ENCODE data around the gene RPP25L. TPM values are rescaled to one million over a fixed set of nuclear protein-coding genes. Genes with fewer than 3 reads are reported as not detected.

The RPP25L gene
- polyA plus RNA-seq, 1 experiment = 19.4 TPM

DNA sequence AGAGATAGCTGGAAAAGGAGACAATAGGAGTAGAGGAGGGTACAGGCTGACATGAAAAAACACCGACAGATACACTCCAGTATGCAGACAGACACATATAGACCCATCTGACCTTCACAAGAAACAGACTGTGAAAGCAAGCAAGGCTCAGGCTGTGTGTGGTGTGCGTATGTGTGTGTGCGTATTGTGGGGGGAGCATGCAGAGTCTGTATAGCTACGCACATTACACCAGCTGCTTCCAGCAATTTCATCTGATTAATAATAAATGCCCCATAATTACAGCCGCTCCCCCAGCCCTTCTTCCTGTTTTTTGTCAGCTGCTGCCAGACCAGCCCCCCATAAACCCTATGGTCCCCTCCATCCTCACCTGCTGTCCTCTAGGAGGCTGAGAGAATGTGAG is 29.1 kb downstream of the RPP25L start:
- no peaks in the 10 kb centered on the region; the same call in 1 of the 2 replicates for H3K9me3 ChIP-seq (ENCODE audit: control insufficient read depth, insufficient read depth, low read length)
- H3K27ac ChIP-seq (ENCODE audit: low read depth, low read length) = no peak overlapping the region
- no peak overlapping the region for H3K4me3 ChIP-seq (ENCODE audit: low read depth, low read length)
- CTCF ChIA-PET = interaction anchor here (0.6 to 6.6 kb wide), 4 partner anchors 9 to 360 kb away, joined by 6 to 42 read pairs (median 8); no protein-coding TSS in a partner anchor
- peaks cover 77% of the 10 kb centered on the region for H3K27me3 ChIP-seq (ENCODE audit: control insufficient read depth, insufficient read depth, low read length)
- TF ChIP-seq, protein P1, sequence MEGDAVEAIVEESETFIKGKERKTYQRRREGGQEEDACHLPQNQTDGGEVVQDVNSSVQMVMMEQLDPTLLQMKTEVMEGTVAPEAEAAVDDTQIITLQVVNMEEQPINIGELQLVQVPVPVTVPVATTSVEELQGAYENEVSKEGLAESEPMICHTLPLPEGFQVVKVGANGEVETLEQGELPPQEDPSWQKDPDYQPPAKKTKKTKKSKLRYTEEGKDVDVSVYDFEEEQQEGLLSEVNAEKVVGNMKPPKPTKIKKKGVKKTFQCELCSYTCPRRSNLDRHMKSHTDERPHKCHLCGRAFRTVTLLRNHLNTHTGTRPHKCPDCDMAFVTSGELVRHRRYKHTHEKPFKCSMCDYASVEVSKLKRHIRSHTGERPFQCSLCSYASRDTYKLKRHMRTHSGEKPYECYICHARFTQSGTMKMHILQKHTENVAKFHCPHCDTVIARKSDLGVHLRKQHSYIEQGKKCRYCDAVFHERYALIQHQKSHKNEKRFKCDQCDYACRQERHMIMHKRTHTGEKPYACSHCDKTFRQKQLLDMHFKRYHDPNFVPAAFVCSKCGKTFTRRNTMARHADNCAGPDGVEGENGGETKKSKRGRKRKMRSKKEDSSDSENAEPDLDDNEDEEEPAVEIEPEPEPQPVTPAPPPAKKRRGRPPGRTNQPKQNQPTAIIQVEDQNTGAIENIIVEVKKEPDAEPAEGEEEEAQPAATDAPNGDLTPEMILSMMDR (IDR thresholded peaks at IDR 0.05; ENCODE audit: low read depth, low read length) = no peak
- no peak for DNase-seq (ENCODE audit: low read depth, low spot score)
- POLR2A ChIA-PET = no interaction called here

DNA sequence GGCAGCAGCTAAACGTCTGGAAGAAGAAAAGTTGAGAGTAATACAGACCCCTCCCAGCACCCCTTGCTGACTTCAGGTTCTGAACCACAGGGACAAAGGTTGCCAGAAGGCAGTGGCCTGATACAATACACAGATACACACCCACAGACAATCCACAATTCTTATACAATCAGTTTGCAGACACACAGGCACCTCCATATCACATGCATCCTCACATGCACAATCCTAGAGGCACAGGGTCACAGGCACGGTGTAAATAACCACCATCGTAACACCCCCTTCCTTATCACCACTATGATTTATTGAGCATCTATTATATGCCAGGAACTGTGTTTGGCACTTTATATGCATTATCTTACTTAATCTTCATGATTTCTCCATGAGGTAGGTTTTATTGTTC is 30.6 kb downstream of the RPP25L start:
- Histone ChIP-seq H3K27me3 (ENCODE audit: control insufficient read depth, insufficient read depth, low read length) (peaks cover 85% of the 10 kb centered on the region), H3K27ac (ENCODE audit: low read depth, low read length) (no peak overlapping the region), H3K9me3 (ENCODE audit: control insufficient read depth, insufficient read depth, low read length) (no peaks in the 10 kb centered on the region; the same call in 1 of the 2 replicates), H3K4me3 (ENCODE audit: low read depth, low read length) (no peak overlapping the region)
- CTCF ChIA-PET = interaction anchor here (0.7 to 6.6 kb wide), 3 partner anchors 11 to 177 kb away, joined by 3 to 42 read pairs (median 11); no protein-coding TSS in a partner anchor
- POLR2A ChIA-PET = no interaction called here
- no peak for DNase-seq (ENCODE audit: low read depth, low spot score)
- TF ChIP-seq, protein P1 (IDR thresholded peaks at IDR 0.05; ENCODE audit: low read depth, low read length) = no peak

DNA sequence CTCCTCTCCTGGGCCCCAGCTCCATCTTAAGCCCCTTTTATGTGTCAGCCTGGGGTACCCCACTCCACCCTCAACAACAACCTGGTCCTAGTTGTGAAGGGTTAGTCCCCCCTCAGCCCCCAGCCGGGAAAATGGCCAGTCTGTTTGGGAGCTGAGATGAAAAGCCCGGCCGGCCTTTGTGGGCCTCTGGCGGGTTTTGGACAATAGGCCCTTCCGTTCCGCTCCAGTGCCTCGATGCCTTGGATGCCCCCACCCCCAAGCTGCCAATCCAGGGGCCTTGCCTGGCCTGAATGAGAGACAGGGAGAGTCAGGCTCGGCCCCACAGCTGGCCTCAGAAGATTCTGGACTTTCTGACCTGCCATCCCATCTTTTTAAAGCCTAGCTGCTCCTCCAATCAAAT is 31.5 kb downstream of the RPP25L start:
- no peaks in the 10 kb centered on the region; the same call in 1 of the 2 replicates for H3K9me3 ChIP-seq (ENCODE audit: control insufficient read depth, insufficient read depth, low read length)
- H3K27me3 ChIP-seq (ENCODE audit: control insufficient read depth, insufficient read depth, low read length) = peaks cover 83% of the 10 kb centered on the region
- DNase-seq (ENCODE audit: low read depth, low spot score) = no peak
- POLR2A ChIA-PET = no interaction called here
- no peak overlapping the region for H3K4me3 ChIP-seq (ENCODE audit: low read depth, low read length)
- TF ChIP-seq, protein P1 (IDR thresholded peaks at IDR 0.05; ENCODE audit: low read depth, low read length) = no peak
- CTCF ChIA-PET = interaction anchor here (1.1 to 6.6 kb wide), 4 partner anchors 12 to 176 kb away, joined by 3 to 42 read pairs (median 6); partner anchors contain the start of gene RPP25L
- no peak overlapping the region for H3K27ac ChIP-seq (ENCODE audit: low read depth, low read length)

DNA sequence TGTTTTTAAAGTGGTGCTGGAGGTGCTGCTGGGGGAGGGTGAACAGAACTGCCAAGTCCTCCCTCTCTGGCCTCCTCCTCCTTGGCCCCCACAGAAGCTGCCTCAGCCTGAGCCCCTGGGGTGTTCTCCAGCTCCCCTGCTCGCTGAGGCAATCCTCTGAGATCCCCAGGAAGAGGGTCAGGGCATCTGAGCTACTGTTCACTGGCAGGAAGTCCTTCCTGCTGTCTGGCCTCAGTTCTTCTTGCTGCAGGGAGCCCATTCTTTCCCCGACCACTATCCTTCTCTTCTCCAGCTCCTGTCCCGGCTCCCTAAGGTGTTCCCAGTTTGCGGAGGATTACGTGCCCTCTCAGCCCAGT is 32.1 kb downstream of the RPP25L start:
- Histone ChIP-seq H3K27ac (ENCODE audit: low read depth, low read length) (no peak overlapping the region), H3K9me3 (ENCODE audit: control insufficient read depth, insufficient read depth, low read length) (no peaks in the 10 kb centered on the region; the same call in 1 of the 2 replicates), H3K4me3 (ENCODE audit: low read depth, low read length) (no peak overlapping the region), H3K27me3 (ENCODE audit: control insufficient read depth, insufficient read depth, low read length) (peaks cover 83% of the 10 kb centered on the region)
- TF ChIP-seq, protein P1 (IDR thresholded peaks at IDR 0.05; ENCODE audit: low read depth, low read length) = no peak
- ChIA-PET POLR2A (no interaction called here), CTCF (interaction anchor here (0.6 to 6.6 kb wide), 7 partner anchors 12 to 1055 kb away, joined by 3 to 42 read pairs (median 6); partner anchors contain the start of gene RPP25L)
- DNase-seq (ENCODE audit: low read depth, low spot score) = no peak

DNA sequence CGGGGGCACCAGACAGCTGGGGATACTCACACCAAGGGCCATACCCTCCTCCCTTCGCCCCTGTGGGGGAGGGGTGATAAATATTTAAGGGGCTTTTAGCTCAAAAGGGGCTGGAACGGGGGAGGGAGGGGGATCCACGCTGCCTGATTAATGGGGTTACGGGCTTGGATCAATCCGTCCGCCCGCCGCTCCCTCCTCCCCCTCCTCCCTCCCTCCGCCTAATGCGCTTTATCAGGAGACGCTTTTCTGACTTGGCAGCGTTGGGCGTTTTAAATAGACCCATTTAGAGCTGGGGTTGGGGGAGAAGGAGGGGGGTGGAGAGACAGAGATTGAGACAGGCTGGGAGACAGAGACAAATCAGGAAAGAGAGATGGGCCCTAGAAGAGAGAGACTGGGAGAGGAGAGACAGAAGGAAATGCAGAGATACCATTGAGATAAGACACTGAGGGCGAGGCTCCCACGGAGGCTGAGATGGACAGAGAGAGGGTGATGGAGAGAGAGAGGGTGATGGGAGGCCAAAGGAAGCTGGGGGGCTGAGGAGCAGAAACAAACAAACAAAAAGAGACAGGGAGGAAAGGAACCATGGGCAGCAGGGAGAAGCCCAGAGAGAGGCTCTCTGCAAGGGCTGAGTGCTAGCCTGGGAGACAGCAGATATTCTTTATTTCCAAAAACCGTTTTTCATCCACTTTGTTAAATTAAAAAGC is 32.6 kb downstream of the RPP25L start:
- TF ChIP-seq, protein P1 (IDR thresholded peaks at IDR 0.05; ENCODE audit: low read depth, low read length) = no peak

More for the DNA sequence above, 32.6 kb downstream of the RPP25L start:
- Histone ChIP-seq H3K27ac (ENCODE audit: low read depth, low read length) (no peak overlapping the region), H3K4me3 (ENCODE audit: low read depth, low read length) (no peak overlapping the region), H3K27me3 (ENCODE audit: control insufficient read depth, insufficient read depth, low read length) (peaks cover 83% of the 10 kb centered on the region), H3K9me3 (ENCODE audit: control insufficient read depth, insufficient read depth, low read length) (no peaks in the 10 kb centered on the region; the same call in 1 of the 2 replicates)
- no peak for DNase-seq (ENCODE audit: low read depth, low spot score)
- CTCF ChIA-PET = interaction anchor here (0.6 to 6.6 kb wide), 7 partner anchors 13 to 1055 kb away, joined by 3 to 42 read pairs (median 6); partner anchors contain the start of gene RPP25L
- POLR2A ChIA-PET = no interaction called here
